Muscle layer of duodenum (tissue), 2 donors: ENCODE data around the gene TCF4.

Source experiments
- H3K27ac ChIP-seq: one replicate; pipeline ENCODE4 v1.7.0; 2013; ENCODE audit warnings: mild to moderate bottlenecking, low read length
- H3K27me3 ChIP-seq: one replicate; pipeline ENCODE4 v1.7.0; 2013; ENCODE audit warnings: low read depth, mild to moderate bottlenecking, control low read depth, low read length
- H3K36me3 ChIP-seq, 2 donors: one replicate each; pipeline ENCODE4 v1.7.0; 2013; ENCODE audit warnings: low read length in 2 of 2, control low read depth in 1 of 2, mild to moderate bottlenecking in 1 of 2; ENCODE audit not compliant: insufficient read depth in 2 of 2, control insufficient read depth in 1 of 2
- H3K4me1 ChIP-seq, 2 donors: one replicate each; pipeline ENCODE4 v1.7.0; 2013; ENCODE audit warnings: low read length in 2 of 2, mild to moderate bottlenecking in 2 of 2, control low read depth in 1 of 2, moderate library complexity in 1 of 2; ENCODE audit not compliant: insufficient read depth in 2 of 2, control insufficient read depth in 1 of 2
- H3K4me3 ChIP-seq, 2 donors: one replicate each; pipeline ENCODE4 v1.7.0; 2013; ENCODE audit warnings: low read length in 2 of 2, low read depth in 1 of 2, mild to moderate bottlenecking in 1 of 2
- H3K9me3 ChIP-seq, 2 donors: one replicate each; pipeline ENCODE4 v1.7.0; 2013; ENCODE audit warnings: low read length in 2 of 2, control low read depth in 1 of 2, mild to moderate bottlenecking in 1 of 2; ENCODE audit not compliant: control insufficient read depth in 1 of 2
- donor health status: healthy.

The TCF4 gene

GRCh38 chr18:55448420-55448819 lies 139.6 kb downstream of the TCF4 start:
- Histone ChIP-seq H3K4me3 (no peak overlapping the region), H3K27me3 (no peaks in the 10 kb centered on the region), H3K9me3 (peaks cover 0 to 6% of the 10 kb centered on the region in 2 donors), H3K4me1 (peaks cover 0 to 15% of the 10 kb centered on the region in 2 donors), H3K27ac (no peak overlapping the region), H3K36me3 (no peaks in the 10 kb centered on the region)

DNA sequence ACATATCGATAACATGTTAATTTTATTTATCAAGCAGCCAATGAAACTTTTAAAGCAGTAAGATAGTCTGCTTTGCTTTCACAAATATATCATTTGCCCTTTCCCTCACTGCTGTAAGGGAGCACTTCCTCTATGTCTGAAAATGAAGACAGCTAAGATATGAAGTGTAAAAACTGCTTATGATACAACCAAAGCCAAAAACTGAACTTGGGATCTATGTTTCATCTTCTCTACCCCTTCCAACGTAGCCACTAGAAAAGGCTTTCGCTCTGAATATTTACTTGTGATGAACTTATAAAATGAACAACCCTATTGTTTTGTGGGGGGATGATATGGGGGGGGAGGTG lies 140.3 kb downstream of the TCF4 start:
- peaks cover 0 to 10% of the 10 kb centered on the region in 2 donors for H3K4me1 ChIP-seq
- H3K36me3 ChIP-seq: no peaks in the 10 kb centered on the region

GRCh38 chr18:55446996-55447671 lies 140.9 kb downstream of the TCF4 start:
- Histone ChIP-seq H3K27me3 (no peaks in the 10 kb centered on the region), H3K4me3 (no peak overlapping the region)

More for the DNA sequence above, 140.3 kb downstream of the TCF4 start:
- Histone ChIP-seq H3K4me3 (no peak overlapping the region), H3K27me3 (no peaks in the 10 kb centered on the region), H3K9me3 (peaks cover 0 to 6% of the 10 kb centered on the region in 2 donors), H3K27ac (no peak overlapping the region)

GRCh38 chr18:55444536-55444935 lies 143.5 kb downstream of the TCF4 start:
- H3K27ac ChIP-seq: no peak overlapping the region
- no peaks in the 10 kb centered on the region for H3K27me3 ChIP-seq
- H3K4me1 ChIP-seq: no peaks in the 10 kb centered on the region
- peaks cover 0 to 6% of the 10 kb centered on the region in 2 donors for H3K9me3 ChIP-seq
- H3K36me3 ChIP-seq: no peaks in the 10 kb centered on the region
- H3K4me3 ChIP-seq: no peak overlapping the region

More at GRCh38 chr18:55446996-55447671, 140.9 kb downstream of the TCF4 start:
- H3K4me1 ChIP-seq: peaks cover 0 to 5% of the 10 kb centered on the region in 2 donors
- H3K27ac ChIP-seq: no peak overlapping the region
- peaks cover 0 to 6% of the 10 kb centered on the region in 2 donors for H3K9me3 ChIP-seq
- H3K36me3 ChIP-seq: no peaks in the 10 kb centered on the region

DNA sequence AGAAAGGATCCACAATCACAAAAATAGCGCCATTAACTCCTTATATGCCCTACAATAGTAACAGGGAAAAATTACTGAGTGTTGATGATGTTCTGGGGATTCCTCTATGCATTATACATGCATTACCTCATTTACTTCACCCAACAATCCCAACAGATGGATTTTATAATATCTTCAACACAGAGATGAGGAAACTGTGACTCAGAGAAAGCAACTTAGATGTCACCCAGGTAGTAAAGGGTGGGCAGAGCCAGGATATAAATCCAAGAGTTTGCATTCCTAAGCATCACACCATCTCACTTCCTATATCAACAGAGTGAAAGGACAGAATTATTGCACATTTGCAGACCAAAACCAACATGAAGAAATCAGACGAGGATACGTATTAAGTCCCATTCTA lies 144.2 kb downstream of the TCF4 start:
- no peak overlapping the region for H3K27ac ChIP-seq
- H3K4me1 ChIP-seq: no peaks in the 10 kb centered on the region
- no peaks in the 10 kb centered on the region for H3K36me3 ChIP-seq
- H3K27me3 ChIP-seq: no peaks in the 10 kb centered on the region
- peaks cover 0 to 6% of the 10 kb centered on the region in 2 donors for H3K9me3 ChIP-seq
- no peak overlapping the region for H3K4me3 ChIP-seq

DNA sequence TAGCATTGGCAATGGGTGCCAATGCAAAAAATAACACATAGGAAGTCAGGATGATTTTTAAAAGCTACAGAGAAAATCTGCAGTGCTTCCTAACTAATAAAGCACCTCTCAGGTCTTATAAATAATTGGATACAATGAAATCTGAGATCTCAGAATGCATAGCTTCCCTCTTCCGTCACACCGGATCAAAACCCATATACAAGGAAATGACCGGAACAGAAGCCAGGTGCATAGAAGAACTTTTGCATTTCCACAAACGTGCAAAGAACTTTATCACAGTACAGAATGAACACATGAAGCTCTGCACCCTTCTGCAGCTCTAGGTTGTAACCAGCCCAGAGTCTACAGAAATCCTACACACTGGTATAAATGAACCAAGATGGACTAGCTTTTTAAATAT lies 145.4 kb downstream of the TCF4 start:
- no peaks in the 10 kb centered on the region for H3K4me1 ChIP-seq
- no peak overlapping the region for H3K4me3 ChIP-seq
- peaks cover 0 to 6% of the 10 kb centered on the region in 2 donors for H3K9me3 ChIP-seq
- no peaks in the 10 kb centered on the region for H3K27me3 ChIP-seq
- H3K36me3 ChIP-seq: no peaks in the 10 kb centered on the region
- no peak overlapping the region for H3K27ac ChIP-seq

GRCh38 chr18:55440988-55441387 lies 147.0 kb downstream of the TCF4 start:
- Histone ChIP-seq H3K36me3 (no peaks in the 10 kb centered on the region), H3K27me3 (no peaks in the 10 kb centered on the region), H3K27ac (no peak overlapping the region), H3K9me3 (peaks cover 0 to 5% of the 10 kb centered on the region in 2 donors), H3K4me1 (no peaks in the 10 kb centered on the region), H3K4me3 (no peak overlapping the region)

DNA sequence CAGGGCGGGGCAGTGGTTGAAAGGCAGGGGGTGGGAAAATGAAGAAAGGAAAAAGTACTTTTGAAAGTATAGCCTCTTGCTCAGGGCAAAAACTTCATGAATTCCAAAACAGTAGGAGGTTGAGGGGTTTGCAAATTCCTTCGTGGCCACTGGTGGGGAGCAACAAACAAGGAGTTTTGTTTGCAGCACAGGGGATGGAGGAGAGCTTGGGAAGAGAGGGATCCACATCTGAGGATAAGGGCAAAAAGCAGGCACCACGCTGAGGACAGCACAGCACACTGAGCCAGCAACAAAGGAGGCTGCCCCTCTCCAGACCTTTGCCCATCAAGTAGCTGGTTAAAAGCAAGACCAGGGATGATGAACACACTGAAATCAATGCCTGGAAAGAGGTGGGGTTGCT lies 148.9 kb downstream of the TCF4 start:
- H3K4me3 ChIP-seq: no peak overlapping the region
- H3K9me3 ChIP-seq: no peaks in the 10 kb centered on the region
- H3K4me1 ChIP-seq: no peaks in the 10 kb centered on the region
- no peaks in the 10 kb centered on the region for H3K27me3 ChIP-seq
- H3K36me3 ChIP-seq: no peaks in the 10 kb centered on the region
- H3K27ac ChIP-seq: no peak overlapping the region

DNA sequence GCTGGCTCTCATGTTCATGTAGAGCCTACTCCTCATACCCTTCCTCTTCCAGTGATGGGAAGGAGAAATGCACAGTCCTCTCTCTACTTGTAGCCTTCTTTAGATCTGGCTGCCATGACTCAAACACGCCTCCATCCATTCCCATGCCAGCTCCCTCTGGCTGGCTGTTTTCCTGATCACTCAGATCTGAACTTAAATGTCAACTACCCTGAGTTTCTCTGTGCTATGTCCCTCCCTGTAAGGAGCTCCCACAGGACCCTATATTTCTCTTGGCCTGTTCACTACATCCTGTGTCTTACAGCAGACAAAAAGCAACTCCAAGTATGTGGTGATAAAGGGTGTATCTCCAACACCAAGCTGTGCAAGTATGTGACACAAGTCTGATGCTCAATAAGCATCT lies 152.4 kb downstream of the TCF4 start:
- H3K9me3 ChIP-seq: no peaks in the 10 kb centered on the region
- H3K27me3 ChIP-seq: no peaks in the 10 kb centered on the region
- H3K36me3 ChIP-seq: no peaks in the 10 kb centered on the region
- H3K4me3 ChIP-seq: no peak overlapping the region
- H3K4me1 ChIP-seq: peaks cover 0 to 10% of the 10 kb centered on the region in 2 donors
- H3K27ac ChIP-seq: no peak overlapping the region

- Histone ChIP-seq H3K9me3 (no peaks in the 10 kb centered on the region), H3K27ac (no peak overlapping the region), H3K4me1 (peaks cover 0 to 10% of the 10 kb centered on the region in 2 donors), H3K27me3 (no peaks in the 10 kb centered on the region), H3K36me3 (no peaks in the 10 kb centered on the region), H3K4me3 (no peak overlapping the region)
Observed at GRCh38 chr18:55433648-55434047, 154.3 kb downstream of the TCF4 start.

GRCh38 chr18:55433140-55433539 lies 154.9 kb downstream of the TCF4 start:
- H3K27ac ChIP-seq: no peak overlapping the region
- no peak overlapping the region for H3K4me3 ChIP-seq
- no peaks in the 10 kb centered on the region for H3K27me3 ChIP-seq
- peaks cover 0 to 10% of the 10 kb centered on the region in 2 donors for H3K4me1 ChIP-seq
- H3K9me3 ChIP-seq: no peaks in the 10 kb centered on the region
- no peaks in the 10 kb centered on the region for H3K36me3 ChIP-seq
